Lower lobe of right lung (tissue), 2 donors: ENCODE measurements around the gene RPGRIP1L. TPM values are rescaled to one million over a fixed set of nuclear protein-coding genes. Genes with fewer than 3 reads are reported as not detected.

ENCODE experiments used
- ATAC-seq, 2 donors: fragments of 200-7000 bp; cut with Tn5 transposase; one replicate each; pipeline ENCODE4 v1.9.1; 2020 to 2022; ENCODE audit warnings: mild to moderate bottlenecking in 2 of 2, moderate library complexity in 2 of 2
- DNase-seq: peaks from one replicate; pipeline ENCODE4 v3.0.0-alpha.2; 2020
- H3K27ac ChIP-seq: fragments of 200-600 bp; one replicate; pipeline ENCODE4 v1.8.0; 2022
- H3K27me3 ChIP-seq: fragments of 200-600 bp; one replicate; pipeline ENCODE4 v1.8.0; 2022; ENCODE audit warnings: low read depth
- H3K36me3 ChIP-seq: fragments of 200-600 bp; one replicate; pipeline ENCODE4 v1.8.0; 2022; ENCODE audit warnings: mild to moderate bottlenecking
- H3K4me1 ChIP-seq: fragments of 200-600 bp; one replicate; pipeline ENCODE4 v1.8.0; 2022
- H3K4me3 ChIP-seq: fragments of 200-600 bp; one replicate; pipeline ENCODE4 v1.8.0; 2022; ENCODE audit warnings: mild to moderate bottlenecking
- H3K9me3 ChIP-seq: fragments of 200-600 bp; one replicate; pipeline ENCODE4 v1.8.0; 2022
- intact Hi-C: fragments of 100-400 bp; cut with DNase I; formaldehyde crosslinking; loops from one replicate; pipeline ENCODE4 v1.11.0; 2022
- total RNA-seq: library from RNA; stranded (reverse); fragmentation: NEBNext Ultra II Directional; extraction: Animal tissue kit (Norgen Biotek cat#: 25700); gene quantifications from one replicate; pipeline ENCODE4 v1.2.1, GENCODE V29; 2021
- TF ChIP-seq, protein P1 (sequence below): fragments of 200-600 bp; IDR thresholded peaks from one replicate; pipeline ENCODE4 v1.8.0; 2022; ENCODE audit warnings: antibody characterized with exemption, mild to moderate bottlenecking
- donor health status: DM: no; HTN: yes; CAD: no; lungs with severe emphysema.

Gene RPGRIP1L
- total RNA-seq, 1 donor from 2014 or later, result 6.6 TPM

DNA sequence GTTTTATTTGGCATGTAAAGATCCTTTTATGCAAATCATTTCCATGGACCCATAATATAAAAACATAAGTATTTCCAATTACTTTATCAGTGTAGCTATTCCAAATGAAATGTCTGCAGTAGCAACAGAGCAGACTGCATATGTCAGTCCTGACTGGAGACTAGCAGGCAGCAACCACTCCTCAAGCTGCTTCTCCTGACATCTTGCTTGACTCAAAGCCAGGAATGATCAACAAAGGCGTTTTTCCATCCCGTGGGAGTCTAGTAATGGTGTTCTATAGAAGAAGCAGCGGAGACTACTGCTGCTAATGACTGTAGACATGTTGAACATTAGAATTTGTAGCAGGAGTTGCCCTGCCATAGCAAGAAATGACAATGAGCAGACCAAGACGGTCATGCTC is 127.4 kb downstream of the RPGRIP1L start:
- Histone ChIP-seq H3K4me3 (no peak overlapping the region), H3K4me1 (no peaks in the 10 kb centered on the region), H3K27ac (no peak overlapping the region), H3K27me3 (no peaks in the 10 kb centered on the region), H3K9me3 (peaks cover 14% of the 10 kb centered on the region), H3K36me3 (no peaks in the 10 kb centered on the region)
- intact Hi-C loops, result no loop called here
- DNase-seq (no peak), ATAC-seq (no peak)
- TF ChIP-seq, protein P1, sequence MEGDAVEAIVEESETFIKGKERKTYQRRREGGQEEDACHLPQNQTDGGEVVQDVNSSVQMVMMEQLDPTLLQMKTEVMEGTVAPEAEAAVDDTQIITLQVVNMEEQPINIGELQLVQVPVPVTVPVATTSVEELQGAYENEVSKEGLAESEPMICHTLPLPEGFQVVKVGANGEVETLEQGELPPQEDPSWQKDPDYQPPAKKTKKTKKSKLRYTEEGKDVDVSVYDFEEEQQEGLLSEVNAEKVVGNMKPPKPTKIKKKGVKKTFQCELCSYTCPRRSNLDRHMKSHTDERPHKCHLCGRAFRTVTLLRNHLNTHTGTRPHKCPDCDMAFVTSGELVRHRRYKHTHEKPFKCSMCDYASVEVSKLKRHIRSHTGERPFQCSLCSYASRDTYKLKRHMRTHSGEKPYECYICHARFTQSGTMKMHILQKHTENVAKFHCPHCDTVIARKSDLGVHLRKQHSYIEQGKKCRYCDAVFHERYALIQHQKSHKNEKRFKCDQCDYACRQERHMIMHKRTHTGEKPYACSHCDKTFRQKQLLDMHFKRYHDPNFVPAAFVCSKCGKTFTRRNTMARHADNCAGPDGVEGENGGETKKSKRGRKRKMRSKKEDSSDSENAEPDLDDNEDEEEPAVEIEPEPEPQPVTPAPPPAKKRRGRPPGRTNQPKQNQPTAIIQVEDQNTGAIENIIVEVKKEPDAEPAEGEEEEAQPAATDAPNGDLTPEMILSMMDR, result no peak

DNA sequence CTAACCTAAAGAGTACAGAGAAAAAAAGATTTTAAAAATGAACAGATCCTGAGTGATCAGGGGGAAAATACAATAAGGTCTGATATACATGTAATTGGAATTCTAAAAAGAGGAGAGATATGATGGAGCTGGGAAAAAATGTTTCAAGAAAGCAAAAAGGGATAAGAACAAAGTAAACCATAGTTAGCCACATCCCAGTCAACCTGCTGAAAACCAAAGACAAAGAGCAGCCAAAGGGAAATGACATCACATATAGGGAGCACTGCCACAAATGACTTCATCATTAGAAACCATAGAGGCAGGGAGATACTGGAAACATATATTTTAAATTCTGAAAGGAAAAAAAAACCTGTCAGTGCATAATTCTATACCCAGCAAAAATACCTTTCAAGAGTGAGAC is 131.9 kb downstream of the RPGRIP1L start:
- Histone ChIP-seq H3K9me3 (peaks cover 15% of the 10 kb centered on the region), H3K27me3 (no peaks in the 10 kb centered on the region), H3K36me3 (no peaks in the 10 kb centered on the region), H3K27ac (no peak overlapping the region), H3K4me3 (no peak overlapping the region), H3K4me1 (no peaks in the 10 kb centered on the region)
- ATAC-seq (no peak), DNase-seq (no peak)
- TF ChIP-seq, protein P1, result no peak
- intact Hi-C loops, result no loop called here

DNA sequence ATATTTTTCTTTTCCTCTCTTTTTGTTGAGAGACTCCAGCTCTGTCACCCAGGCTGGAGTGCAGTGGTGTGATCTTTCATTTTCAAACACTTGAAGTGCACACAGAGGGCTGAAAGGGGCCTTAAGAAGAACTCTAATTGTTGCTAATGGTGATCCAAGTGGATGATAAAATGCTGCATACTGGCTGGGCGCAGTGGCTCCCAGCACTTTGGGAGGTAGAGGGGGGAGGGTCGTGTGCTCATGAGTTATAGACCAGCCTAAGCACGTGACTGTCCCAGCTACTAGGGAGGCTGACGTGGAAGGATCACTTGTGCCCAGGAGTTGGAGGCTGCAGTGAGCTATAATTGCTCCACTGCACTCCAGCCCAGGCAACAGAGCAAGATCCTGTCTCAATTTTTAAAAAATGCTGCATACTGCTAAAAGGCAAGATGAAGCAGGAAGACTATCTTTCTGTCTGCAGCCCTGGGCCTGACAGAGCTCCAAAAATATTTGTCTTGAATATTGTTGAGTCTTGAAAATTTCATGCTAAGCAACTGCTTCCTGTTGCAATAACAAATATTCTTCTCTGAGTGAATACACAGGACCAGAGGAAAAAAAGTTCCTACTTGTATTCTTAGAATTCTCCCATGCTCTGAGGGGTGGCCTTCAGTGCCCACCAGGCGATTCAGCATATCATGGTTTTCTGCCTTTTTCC is 137.0 kb downstream of the RPGRIP1L start:
- Histone ChIP-seq H3K27me3 (no peaks in the 10 kb centered on the region), H3K4me1 (no peaks in the 10 kb centered on the region), H3K9me3 (peaks cover 6% of the 10 kb centered on the region), H3K4me3 (no peak overlapping the region), H3K36me3 (no peaks in the 10 kb centered on the region), H3K27ac (no peak overlapping the region)
- TF ChIP-seq, protein P1, result no peak
- intact Hi-C loops, result no loop called here
- ATAC-seq (no peak), DNase-seq (no peak)

DNA sequence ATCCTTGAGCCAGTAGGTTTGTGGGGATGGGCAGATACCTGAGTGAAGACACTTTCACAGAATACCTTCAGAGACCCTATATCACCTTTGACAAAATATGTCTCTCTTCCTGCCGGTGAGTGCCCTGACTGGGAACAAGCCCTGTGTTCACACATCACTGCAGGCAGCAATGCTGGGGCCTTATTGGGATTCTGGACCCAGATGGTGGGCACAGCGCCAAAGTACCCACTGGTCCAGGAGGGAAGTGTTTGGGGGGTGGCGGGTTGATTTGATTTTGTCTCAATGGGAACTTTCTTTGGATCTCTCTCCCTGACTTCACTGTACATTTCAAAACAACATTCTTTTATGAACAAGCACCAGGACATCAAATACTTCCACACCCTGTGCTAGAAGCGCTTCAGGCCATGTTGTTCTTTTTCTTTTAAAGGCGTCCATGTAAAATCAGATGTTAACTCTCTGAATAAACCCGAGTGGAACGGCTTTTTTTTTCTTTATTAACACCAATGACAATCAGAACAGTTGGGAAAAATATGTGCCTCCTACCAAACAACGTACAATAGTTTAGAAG is 138.3 kb downstream of the RPGRIP1L start:
- TF ChIP-seq, protein P1, result no peak
- no peak overlapping the region for H3K4me3 ChIP-seq
- intact Hi-C loops, result no loop called here
- H3K27ac ChIP-seq, result no peak overlapping the region
- H3K36me3 ChIP-seq, result no peaks in the 10 kb centered on the region
- no peaks in the 10 kb centered on the region for H3K4me1 ChIP-seq
- H3K27me3 ChIP-seq, result no peaks in the 10 kb centered on the region
- DNase-seq (no peak), ATAC-seq (peak in 1 of 2 donors; percentile 45)
- H3K9me3 ChIP-seq, result no peaks in the 10 kb centered on the region

DNA sequence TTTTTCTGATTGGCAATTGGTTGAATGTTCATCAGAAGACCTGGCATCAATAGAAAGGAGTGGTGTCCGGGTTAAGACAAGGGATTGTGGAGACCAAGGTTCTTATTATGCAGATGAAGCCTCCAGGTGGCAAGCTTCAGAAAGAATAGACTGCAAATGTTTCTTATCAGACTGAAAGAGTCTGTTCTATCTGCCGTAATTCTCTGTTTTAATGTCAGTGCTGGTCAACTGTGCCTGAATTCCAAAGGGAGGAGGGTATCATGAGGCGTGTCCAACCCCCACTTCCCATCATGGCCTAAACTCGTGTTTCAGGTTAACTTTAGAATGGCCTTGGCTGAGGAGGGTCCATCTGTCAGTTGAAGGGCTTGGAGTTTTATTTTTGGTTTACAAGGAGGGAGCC is 140.2 kb downstream of the RPGRIP1L start:
- Histone ChIP-seq H3K9me3 (no peaks in the 10 kb centered on the region), H3K4me3 (no peak overlapping the region), H3K4me1 (no peaks in the 10 kb centered on the region), H3K36me3 (no peaks in the 10 kb centered on the region), H3K27me3 (no peaks in the 10 kb centered on the region), H3K27ac (no peak overlapping the region)
- intact Hi-C loops, result no loop called here
- TF ChIP-seq, protein P1, result no peak
- ATAC-seq, result no peak
- no peak for DNase-seq
